AG09309 (cell line): ENCODE data around the gene PRPSAP2.

Source experiments
- DNase-seq: peaks from one replicate; pipeline ENCODE4 v3.0.0-alpha.2; 2010; ENCODE audit warnings: low read depth
- H3K4me3 ChIP-seq: 2 replicates; pipeline ENCODE4 v1.5.1; 2011; ENCODE audit warnings: mild to moderate bottlenecking, low read depth, low read length, moderate library complexity; ENCODE audit not compliant: control insufficient read depth
- TF ChIP-seq, protein P1 (sequence below): IDR thresholded peaks from 2 replicates; pipeline ENCODE4 v1.5.1; 2011; ENCODE audit warnings: mild to moderate bottlenecking, low read depth, low read length, inconsistent platforms; ENCODE audit not compliant: insufficient read depth, control insufficient read depth; ENCODE audit errors: missing control alignments

PRPSAP2 gene

GRCh38 chr17:18925187-18925586, 67.3 kb downstream of the PRPSAP2 start:
- DNase-seq = no peak
- TF ChIP-seq, protein P1, sequence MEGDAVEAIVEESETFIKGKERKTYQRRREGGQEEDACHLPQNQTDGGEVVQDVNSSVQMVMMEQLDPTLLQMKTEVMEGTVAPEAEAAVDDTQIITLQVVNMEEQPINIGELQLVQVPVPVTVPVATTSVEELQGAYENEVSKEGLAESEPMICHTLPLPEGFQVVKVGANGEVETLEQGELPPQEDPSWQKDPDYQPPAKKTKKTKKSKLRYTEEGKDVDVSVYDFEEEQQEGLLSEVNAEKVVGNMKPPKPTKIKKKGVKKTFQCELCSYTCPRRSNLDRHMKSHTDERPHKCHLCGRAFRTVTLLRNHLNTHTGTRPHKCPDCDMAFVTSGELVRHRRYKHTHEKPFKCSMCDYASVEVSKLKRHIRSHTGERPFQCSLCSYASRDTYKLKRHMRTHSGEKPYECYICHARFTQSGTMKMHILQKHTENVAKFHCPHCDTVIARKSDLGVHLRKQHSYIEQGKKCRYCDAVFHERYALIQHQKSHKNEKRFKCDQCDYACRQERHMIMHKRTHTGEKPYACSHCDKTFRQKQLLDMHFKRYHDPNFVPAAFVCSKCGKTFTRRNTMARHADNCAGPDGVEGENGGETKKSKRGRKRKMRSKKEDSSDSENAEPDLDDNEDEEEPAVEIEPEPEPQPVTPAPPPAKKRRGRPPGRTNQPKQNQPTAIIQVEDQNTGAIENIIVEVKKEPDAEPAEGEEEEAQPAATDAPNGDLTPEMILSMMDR = no peak
- no peak overlapping the region for H3K4me3 ChIP-seq

- TF ChIP-seq, protein P1 = no peak
- no peak for DNase-seq
Measured at GRCh38 chr17:18928628-18929125, 70.7 kb downstream of the PRPSAP2 start.

GRCh38 chr17:18932360-18933055, 74.6 kb downstream of the PRPSAP2 start:
- H3K4me3 ChIP-seq = no peak overlapping the region
- TF ChIP-seq, protein P1 = no peak
- no peak for DNase-seq

More at GRCh38 chr17:18928628-18929125, 70.7 kb downstream of the PRPSAP2 start:
- no peak overlapping the region for H3K4me3 ChIP-seq

GRCh38 chr17:18933102-18934058, 75.4 kb downstream of the PRPSAP2 start:
- TF ChIP-seq, protein P1 = no peak
- no peak overlapping the region for H3K4me3 ChIP-seq

DNA sequence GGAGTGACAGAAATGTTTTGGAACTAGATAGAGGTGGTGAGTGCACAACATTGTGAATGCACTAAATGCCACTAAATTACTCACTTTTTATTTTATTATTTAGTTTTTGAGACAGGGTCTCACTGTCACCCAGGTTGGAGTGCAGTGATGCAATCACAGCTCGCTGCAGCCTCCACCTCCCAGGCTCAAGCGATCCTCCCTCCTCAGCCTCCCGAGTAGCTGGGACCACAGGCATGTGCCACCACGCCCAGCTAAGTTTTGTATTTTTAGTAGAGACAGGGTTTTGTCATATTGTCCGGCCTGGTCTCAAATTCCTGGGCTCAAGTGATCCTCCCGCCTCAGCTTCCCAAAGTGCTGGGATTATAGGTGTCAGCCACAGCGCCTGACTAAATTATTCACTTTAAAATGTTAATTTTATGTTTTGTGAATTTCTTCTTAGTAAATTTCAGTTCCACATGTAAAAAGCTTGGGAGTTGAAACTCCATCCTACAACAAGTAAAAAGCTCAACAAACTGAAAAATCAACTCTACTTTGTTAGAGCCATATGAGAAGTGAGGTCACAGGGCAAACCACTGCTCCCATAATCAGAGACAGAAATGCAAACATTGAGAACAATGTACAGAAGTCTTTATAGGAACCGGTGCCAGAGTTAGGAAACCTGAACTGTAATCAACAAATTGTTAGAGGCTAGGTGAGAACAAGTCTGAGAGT, 80.2 kb downstream of the PRPSAP2 start:
- no peak overlapping the region for H3K4me3 ChIP-seq
- TF ChIP-seq, protein P1 = no peak
- no peak for DNase-seq

More at GRCh38 chr17:18933102-18934058, 75.4 kb downstream of the PRPSAP2 start:
- no peak for DNase-seq

- DNase-seq = no peak
- TF ChIP-seq, protein P1 = no peak
Measured at GRCh38 chr17:18938692-18939023, 80.7 kb downstream of the PRPSAP2 start.

More at GRCh38 chr17:18938692-18939023, 80.7 kb downstream of the PRPSAP2 start:
- no peak overlapping the region for H3K4me3 ChIP-seq
